Body of pancreas (tissue), 4 donors: ENCODE results near the gene HOTAIR. TPM values are rescaled to one million over a fixed set of nuclear protein-coding genes. Genes with fewer than 3 reads are reported as not detected.

Source experiments
- ATAC-seq: fragments of 150-250 bp; one replicate; pipeline ENCODE4 v1.9.1; 2016
- DNase-seq, 4 donors: peaks; one replicate each; pipeline ENCODE4 v3.0.0-alpha.2; 2019
- H3K27ac ChIP-seq, 4 donors: fragments of 200-600 bp; sonication (generic); 1 replicate in 3 of 4; 2 replicates in 1 of 4; pipeline versions ENCODE4 v1.5.1 to v1.6.1; 2016 to 2019; ENCODE audit warnings: mild to moderate bottlenecking in 1 of 4, mixed read lengths in 1 of 4, moderate library complexity in 1 of 4
- H3K27me3 ChIP-seq, 2 donors: fragments of 200-600 bp; sonication (generic); one replicate each; pipeline ENCODE4 v1.6.0; 2016; ENCODE audit warnings: mild to moderate bottlenecking in 1 of 2
- H3K36me3 ChIP-seq, 2 donors: fragments of 200-600 bp; sonication (generic); replicated peaks in 1 of 2; 2 replicates each; pipeline ENCODE4 v1.5.1; 2016; ENCODE audit warnings: low read depth in 2 of 2; ENCODE audit not compliant: insufficient read depth in 1 of 2
- H3K4me1 ChIP-seq: fragments of 200-600 bp; sonication (generic); one replicate; pipeline ENCODE4 v1.6.0; 2016
- H3K4me3 ChIP-seq, 2 donors: fragments of 200-600 bp; sonication (generic); 1 replicate in 1 of 2; 2 replicates in 1 of 2; pipeline ENCODE4 v1.5.1; 2016 to 2019
- H3K9me3 ChIP-seq, 3 donors: fragments of 200-600 bp; sonication (generic); 1 replicate in 2 of 3; 2 replicates in 1 of 3; pipeline ENCODE4 v1.5.1; 2016
- CTCF ChIP-seq, 7 experiments: fragments of 450-650 bp in 4 of 7; fragments of 200-600 bp in 3 of 7; sonication (generic) in 3 of 7; IDR thresholded peaks; one replicate each; pipeline ENCODE4 v1.5.1; 2016 to 2019; ENCODE audit warnings: antibody characterized with exemption in 7 of 7
- POLR2A ChIP-seq, 3 donors: fragments of 450-650 bp; IDR thresholded peaks; one replicate each; pipeline ENCODE4 v1.6.1; 2016; ENCODE audit warnings: antibody characterized with exemption in 3 of 3, mild to moderate bottlenecking in 2 of 3
- WGBS, 2 donors: methylation state at CpG; one replicate each; pipeline ENCODE4 v1.1.5; 2017; 5-methylcytosine and 5-hydroxymethylcytosine counted together
- intact Hi-C: fragments of 100-400 bp; cut with DNase I; formaldehyde crosslinking; loops from one replicate; pipeline ENCODE4 v1.15.1; 2023
- total RNA-seq, 2 donors: library from RNA; depleted of rRNA; stranded (reverse); fragments of >200 nt; gene quantifications; one replicate each; pipeline ENCODE4 v1.1.0, GENCODE V29; 2016

The HOTAIR gene
- total RNA-seq, 2 donors from 2014 or later, result not detected

- no peak overlapping the region for H3K27ac ChIP-seq
- TF ChIP-seq POLR2A (IDR thresholded peaks at IDR 0.05) (no peak), CTCF (IDR thresholded peaks at IDR 0.05) (no peak)
Measured at GRCh38 chr12:54020591-54021405, 46.0 kb upstream of the HOTAIR start.

GRCh38 chr12:54019924-54020590 is 45.3 kb upstream of the HOTAIR start:
- DNase-seq, result no peak
- no peak overlapping the region for H3K27ac ChIP-seq
- intact Hi-C loops, result no loop called here
- peaks cover 0 to 26% of the 10 kb centered on the region in 2 donors for H3K27me3 ChIP-seq
- H3K9me3 ChIP-seq, result no peaks in the 10 kb centered on the region
- no peaks in the 10 kb centered on the region for H3K36me3 ChIP-seq
- H3K4me1 ChIP-seq, result peaks cover 25% of the 10 kb centered on the region
- H3K4me3 ChIP-seq, result no peak overlapping the region
- WGBS, 2 donors, result 39 to 46% methylated on average over 10 of the region's 10 CpGs
- no peak for ATAC-seq
- TF ChIP-seq POLR2A (IDR thresholded peaks at IDR 0.05) (no peak), CTCF (IDR thresholded peaks at IDR 0.05) (no peak)

More at GRCh38 chr12:54020591-54021405, 46.0 kb upstream of the HOTAIR start:
- Histone ChIP-seq H3K4me3 (no peak overlapping the region), H3K36me3 (no peaks in the 10 kb centered on the region), H3K27me3 (peaks cover 0 to 18% of the 10 kb centered on the region in 2 donors), H3K4me1 (peaks cover 25% of the 10 kb centered on the region), H3K9me3 (no peaks in the 10 kb centered on the region)
- DNase-seq, result no peak
- WGBS, 2 donors, result 48 to 73% methylated on average over 23 of the region's 23 CpGs
- ATAC-seq, result no peak
- intact Hi-C loops, result no loop called here

GRCh38 chr12:54019091-54019811 is 44.5 kb upstream of the HOTAIR start:
- Histone ChIP-seq H3K9me3 (no peaks in the 10 kb centered on the region), H3K4me3 (no peak overlapping the region), H3K4me1 (peaks cover 25% of the 10 kb centered on the region), H3K27me3 (peaks cover 4 to 34% of the 10 kb centered on the region in 2 donors), H3K27ac (no peak overlapping the region), H3K36me3 (no peaks in the 10 kb centered on the region)
- 44 to 53% methylated on average over 27 to 43 of the region's 43 CpGs for WGBS, 2 donors
- DNase-seq (no peak), ATAC-seq (no peak)
- intact Hi-C loops, result no loop called here
- no peak for TF ChIP-seq CTCF (IDR thresholded peaks at IDR 0.05)
- TF ChIP-seq POLR2A (IDR thresholded peaks at IDR 0.05), result no peak

GRCh38 chr12:54018468-54018984 is 43.8 kb upstream of the HOTAIR start:
- WGBS, 2 donors, result 18 to 32% methylated on average over 8 to 28 of the region's 29 CpGs
- intact Hi-C loops, result no loop called here
- Histone ChIP-seq H3K9me3 (no peaks in the 10 kb centered on the region), H3K4me3 (no peak overlapping the region), H3K36me3 (no peaks in the 10 kb centered on the region), H3K4me1 (peaks cover 25% of the 10 kb centered on the region), H3K27me3 (peaks cover 6 to 35% of the 10 kb centered on the region in 2 donors), H3K27ac (no peak overlapping the region)
- no peak for DNase-seq
- no peak for TF ChIP-seq CTCF (IDR thresholded peaks at IDR 0.05)
- TF ChIP-seq POLR2A (IDR thresholded peaks at IDR 0.05), result no peak
- ATAC-seq, result no peak
